Prostate gland (tissue), 2 donors: ENCODE data around the gene VSNL1. TPM values are rescaled to one million over a fixed set of nuclear protein-coding genes. Genes with fewer than 3 reads are reported as not detected.

ENCODE experiments used
- DNase-seq: peaks from one replicate; pipeline ENCODE4 v3.0.0-alpha.2; 2019; ENCODE audit warnings: low spot score
- H3K27ac ChIP-seq, 2 donors: fragments of 200-600 bp; sonication (generic); 2 replicates each; pipeline ENCODE4 v1.5.1; 2017 to 2019
- H3K27me3 ChIP-seq: fragments of 200-600 bp; sonication (generic); replicated peaks from 2 replicates; pipeline ENCODE4 v1.5.1; 2019; ENCODE audit not compliant: insufficient read depth
- H3K36me3 ChIP-seq, 2 donors: fragments of 200-600 bp; sonication (generic); 1 replicate in 1 of 2; 2 replicates in 1 of 2; pipeline versions ENCODE4 v1.5.1 to v1.8.1; 2017 to 2019
- H3K4me1 ChIP-seq: fragments of 200-600 bp; sonication (generic); replicated peaks from 2 replicates; pipeline ENCODE4 v1.5.1; 2019
- H3K4me3 ChIP-seq, 2 donors: fragments of 200-600 bp; sonication (generic); 2 replicates each; pipeline ENCODE4 v1.5.1; 2017 to 2019
- H3K9me3 ChIP-seq: fragments of 200-600 bp; sonication (generic); 2 replicates; pipeline ENCODE4 v1.5.1; 2017
- POLR2A ChIP-seq: fragments of 450-650 bp; IDR thresholded peaks from one replicate; pipeline ENCODE4 v1.6.1; 2016; ENCODE audit warnings: antibody characterized with exemption, mild to moderate bottlenecking
- POLR2AphosphoS5 ChIP-seq: sonication (generic); formaldehyde crosslinking; IDR thresholded peaks from one replicate; pipeline ENCODE4 v1.6.1; 2017; ENCODE audit warnings: antibody characterized with exemption
- WGBS: methylation state at CpG from one replicate; pipeline ENCODE4 v1.1.5; 2018; 5-methylcytosine and 5-hydroxymethylcytosine counted together
- intact Hi-C: fragments of 100-400 bp; cut with DNase I; formaldehyde crosslinking; loops from one replicate; pipeline ENCODE4 v1.14.2; 2022
- total RNA-seq, 2 donors: library from RNA; depleted of rRNA; stranded (reverse); fragments of >200 nt; gene quantifications; one replicate each; pipeline ENCODE4 v1.1.0, GENCODE V29; 2016
- TF ChIP-seq, protein P1 (sequence below), 4 experiments: fragments of 200-600 bp in 2 of 4; fragments of 450-650 bp in 2 of 4; sonication (generic) in 2 of 4; IDR thresholded peaks; 1 replicate in 3 of 4; 2 replicates in 1 of 4; pipeline ENCODE4 v1.5.1; 2016 to 2019; ENCODE audit warnings: antibody characterized with exemption in 4 of 4, mild to moderate bottlenecking in 2 of 4, moderate library complexity in 2 of 4

The VSNL1 gene
- total RNA-seq, 2 donors from 2014 or later = 4.4 to 11.7 TPM

DNA sequence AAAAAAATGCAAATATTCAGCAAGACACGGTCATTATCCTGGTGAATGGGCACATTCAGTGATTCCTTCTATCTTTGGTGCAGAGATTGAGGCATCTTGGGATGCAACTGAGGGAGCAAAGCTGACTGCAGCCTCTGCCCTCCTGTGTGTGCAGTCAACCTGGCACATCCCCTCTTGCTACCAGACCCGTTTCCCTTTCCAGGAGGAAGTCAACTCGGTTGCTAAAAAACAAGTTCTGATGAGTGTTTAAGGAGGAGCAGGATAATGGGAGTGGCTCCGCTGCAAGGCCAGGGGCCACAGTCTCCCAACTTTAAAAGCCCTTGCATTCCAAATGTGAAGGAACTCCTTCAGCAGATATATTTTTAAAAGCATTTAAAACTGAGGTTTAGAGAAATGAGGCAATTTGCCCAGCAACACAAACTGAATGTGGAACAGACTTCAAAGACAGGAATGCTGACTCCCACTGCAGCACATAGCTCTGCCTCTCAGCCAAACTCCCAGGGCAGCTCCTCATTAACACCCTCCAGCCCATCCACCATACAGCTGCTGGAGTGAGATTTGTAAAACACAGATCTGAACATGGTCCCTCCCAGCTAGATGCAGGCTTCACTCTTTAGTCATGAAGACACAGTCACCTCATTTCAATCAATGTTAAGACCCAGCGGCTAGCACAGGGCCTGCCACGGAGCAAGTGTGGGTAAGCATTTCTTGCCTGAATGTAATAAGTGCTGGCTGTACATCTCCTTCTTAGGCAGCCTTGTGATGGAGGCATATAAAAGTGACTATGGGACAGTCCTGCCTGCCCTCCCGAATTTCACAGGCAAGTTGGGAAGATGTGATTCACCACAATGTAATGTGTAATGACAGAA lies 54.3 kb downstream of the VSNL1 start:
- H3K27ac ChIP-seq = no peak overlapping the region
- no peak overlapping the region for H3K4me3 ChIP-seq
- DNase-seq = no peak
- H3K27me3 ChIP-seq = no peaks in the 10 kb centered on the region
- intact Hi-C loops = no loop called here
- H3K4me1 ChIP-seq = no peaks in the 10 kb centered on the region
- 47% methylated on average over 7 of the region's 7 CpGs for WGBS
- TF ChIP-seq POLR2AphosphoS5 (no peak), POLR2A (no peak)
- TF ChIP-seq, protein P1, sequence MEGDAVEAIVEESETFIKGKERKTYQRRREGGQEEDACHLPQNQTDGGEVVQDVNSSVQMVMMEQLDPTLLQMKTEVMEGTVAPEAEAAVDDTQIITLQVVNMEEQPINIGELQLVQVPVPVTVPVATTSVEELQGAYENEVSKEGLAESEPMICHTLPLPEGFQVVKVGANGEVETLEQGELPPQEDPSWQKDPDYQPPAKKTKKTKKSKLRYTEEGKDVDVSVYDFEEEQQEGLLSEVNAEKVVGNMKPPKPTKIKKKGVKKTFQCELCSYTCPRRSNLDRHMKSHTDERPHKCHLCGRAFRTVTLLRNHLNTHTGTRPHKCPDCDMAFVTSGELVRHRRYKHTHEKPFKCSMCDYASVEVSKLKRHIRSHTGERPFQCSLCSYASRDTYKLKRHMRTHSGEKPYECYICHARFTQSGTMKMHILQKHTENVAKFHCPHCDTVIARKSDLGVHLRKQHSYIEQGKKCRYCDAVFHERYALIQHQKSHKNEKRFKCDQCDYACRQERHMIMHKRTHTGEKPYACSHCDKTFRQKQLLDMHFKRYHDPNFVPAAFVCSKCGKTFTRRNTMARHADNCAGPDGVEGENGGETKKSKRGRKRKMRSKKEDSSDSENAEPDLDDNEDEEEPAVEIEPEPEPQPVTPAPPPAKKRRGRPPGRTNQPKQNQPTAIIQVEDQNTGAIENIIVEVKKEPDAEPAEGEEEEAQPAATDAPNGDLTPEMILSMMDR (IDR thresholded peaks at IDR 0.05) = no peak
- H3K9me3 ChIP-seq = no peaks in the 10 kb centered on the region
- no peaks in the 10 kb centered on the region for H3K36me3 ChIP-seq

DNA sequence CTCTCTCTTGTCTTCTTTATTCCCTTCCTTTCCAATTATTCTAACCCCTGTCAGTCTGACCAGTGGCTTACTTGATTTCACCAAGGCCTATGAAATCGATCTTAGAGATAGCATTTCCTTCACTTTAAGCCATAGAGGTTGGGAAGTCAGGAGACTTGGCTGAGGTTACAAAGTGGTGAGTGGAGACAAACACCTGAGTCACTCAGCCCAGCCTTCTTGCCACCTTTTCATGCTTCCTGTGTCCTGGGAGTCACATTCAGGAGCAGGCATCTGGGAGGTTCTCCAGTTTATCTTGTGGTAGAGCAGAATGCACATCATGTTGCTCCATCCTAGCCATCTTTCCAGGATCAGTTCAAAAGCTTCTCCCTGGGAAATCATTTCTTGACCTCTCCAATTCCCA lies 59.1 kb downstream of the VSNL1 start:
- Histone ChIP-seq H3K27me3 (no peaks in the 10 kb centered on the region), H3K4me3 (no peak overlapping the region), H3K9me3 (no peaks in the 10 kb centered on the region), H3K27ac (no peak overlapping the region), H3K36me3 (no peaks in the 10 kb centered on the region), H3K4me1 (no peaks in the 10 kb centered on the region)
- TF ChIP-seq, protein P1 (IDR thresholded peaks at IDR 0.05) = no peak
- no peak for TF ChIP-seq POLR2AphosphoS5
- DNase-seq = no peak
- 91% methylated on average over 1 of the region's 1 CpG for WGBS
- intact Hi-C loops = no loop called here

- H3K4me1 ChIP-seq = no peaks in the 10 kb centered on the region
- no peak for DNase-seq
- no peaks in the 10 kb centered on the region for H3K36me3 ChIP-seq
- intact Hi-C loops = no loop called here
- H3K4me3 ChIP-seq = no peak overlapping the region
- TF ChIP-seq POLR2AphosphoS5 (no peak), POLR2A (no peak)
- TF ChIP-seq, protein P1 (IDR thresholded peaks at IDR 0.05) = no peak
- no peaks in the 10 kb centered on the region for H3K9me3 ChIP-seq
- no peak overlapping the region for H3K27ac ChIP-seq
- no peaks in the 10 kb centered on the region for H3K27me3 ChIP-seq
Observed at GRCh38 chr2:17600556-17601204, 60.2 kb downstream of the VSNL1 start.

DNA sequence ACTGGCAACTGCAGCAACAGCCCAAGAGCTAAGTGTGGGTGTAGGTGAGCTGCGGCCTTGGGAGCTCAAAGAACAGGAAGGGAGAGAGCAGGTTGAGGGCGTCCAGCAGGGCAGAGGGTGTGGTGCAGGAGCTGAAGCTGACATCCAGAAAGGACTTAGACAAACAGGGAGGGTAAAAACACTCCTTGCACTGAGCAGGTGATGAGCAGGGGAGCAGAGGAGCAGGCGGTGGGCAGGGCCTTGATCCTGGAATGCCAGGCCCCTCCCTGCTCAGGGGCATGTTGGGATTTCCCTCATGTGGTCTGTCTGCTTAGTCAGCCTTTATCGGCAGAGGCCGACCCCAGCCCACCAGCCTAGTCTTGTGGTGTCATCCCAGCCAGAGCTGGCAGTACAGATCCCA lies 63.6 kb downstream of the VSNL1 start:
- Histone ChIP-seq H3K27me3 (no peaks in the 10 kb centered on the region), H3K36me3 (no peaks in the 10 kb centered on the region), H3K9me3 (no peaks in the 10 kb centered on the region), H3K4me3 (no peak overlapping the region), H3K27ac (no peak overlapping the region), H3K4me1 (no peaks in the 10 kb centered on the region)
- TF ChIP-seq POLR2AphosphoS5 = no peak
- TF ChIP-seq, protein P1 (IDR thresholded peaks at IDR 0.05) = no peak
- WGBS = 84% methylated on average over 5 of the region's 5 CpGs
- no peak for DNase-seq
- intact Hi-C loops = no loop called here

DNA sequence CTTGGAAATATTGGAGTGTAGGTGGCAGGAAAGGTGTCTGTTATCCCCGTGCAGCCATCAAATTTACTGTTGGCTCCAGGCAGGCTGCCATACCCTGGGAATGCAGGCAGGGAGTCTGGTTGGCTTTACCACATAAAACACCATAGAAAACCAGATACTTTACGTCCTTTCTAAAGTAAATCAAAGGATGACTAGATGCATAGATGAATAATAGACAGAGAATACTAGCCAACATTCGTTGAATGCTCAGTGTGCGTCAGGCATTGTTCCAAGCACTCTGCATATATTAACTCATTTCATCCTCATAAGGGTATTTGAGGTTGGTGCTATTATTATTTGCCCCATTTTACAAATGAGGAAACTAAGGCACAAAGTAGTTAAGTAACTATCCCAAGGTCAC lies 65.2 kb downstream of the VSNL1 start:
- Histone ChIP-seq H3K36me3 (no peaks in the 10 kb centered on the region), H3K9me3 (no peaks in the 10 kb centered on the region), H3K4me3 (no peak overlapping the region), H3K27ac (no peak overlapping the region), H3K4me1 (no peaks in the 10 kb centered on the region), H3K27me3 (no peaks in the 10 kb centered on the region)
- no peak for TF ChIP-seq POLR2A
- no peak for DNase-seq
- intact Hi-C loops = no loop called here
- WGBS = 47% methylated on average over 4 of the region's 4 CpGs
